Erythroblast (primary cell): Measurements from ENCODE around the gene SPOP.

Experiments used
- GATA1 ChIP-seq: IDR thresholded peaks from 2 replicates; pipeline ENCODE4 v1.6.1; 2011; ENCODE audit warnings: low read depth, mild to moderate bottlenecking, control low read depth, low read length, moderate library complexity
- POLR2A ChIP-seq: IDR thresholded peaks from 2 replicates; pipeline ENCODE4 v1.6.1; 2011; ENCODE audit warnings: mild to moderate bottlenecking, low read length

DNA sequence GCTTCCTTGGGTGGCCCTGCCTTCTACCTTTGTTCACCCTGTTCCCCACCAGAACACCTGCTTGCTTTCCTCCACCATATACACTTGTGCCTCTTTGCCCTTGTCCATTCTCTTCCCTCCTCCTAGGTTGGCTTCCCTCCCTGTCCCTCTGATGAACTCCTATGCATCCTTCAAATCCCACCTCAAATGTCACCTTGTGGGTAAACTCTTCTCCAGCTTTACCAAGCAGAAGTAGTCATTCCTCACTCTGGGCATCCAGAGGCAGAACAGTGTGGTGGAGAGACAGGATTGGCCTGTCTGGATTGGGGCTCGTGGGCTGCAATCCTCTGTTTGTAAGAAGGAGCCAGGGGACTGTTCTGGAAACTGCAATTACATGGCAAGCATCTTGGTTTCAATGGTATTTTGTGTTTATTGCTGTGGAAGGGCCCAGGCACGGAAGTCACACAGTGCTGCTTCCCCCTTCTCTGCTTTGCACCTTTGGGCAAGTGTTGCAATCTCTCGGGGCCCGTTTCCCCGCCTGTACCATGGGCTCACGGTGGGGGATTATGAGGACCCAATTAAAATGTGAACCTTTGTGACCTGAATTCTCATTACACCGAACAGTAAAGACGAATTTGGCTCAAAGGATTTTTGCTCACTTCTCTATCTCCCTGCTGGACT is 124.1 kb downstream of the SPOP start:
- TF ChIP-seq POLR2A (no peak), GATA1 (no peak)
